Measurements from ENCODE around the gene SRSF9. TPM values are rescaled to one million over a fixed set of nuclear protein-coding genes. Genes with fewer than 3 reads are reported as not detected.

The SRSF9 gene
- total RNA-seq, 3 donors from 2014 or later = 117 to 140 (median 139) TPM

DNA sequence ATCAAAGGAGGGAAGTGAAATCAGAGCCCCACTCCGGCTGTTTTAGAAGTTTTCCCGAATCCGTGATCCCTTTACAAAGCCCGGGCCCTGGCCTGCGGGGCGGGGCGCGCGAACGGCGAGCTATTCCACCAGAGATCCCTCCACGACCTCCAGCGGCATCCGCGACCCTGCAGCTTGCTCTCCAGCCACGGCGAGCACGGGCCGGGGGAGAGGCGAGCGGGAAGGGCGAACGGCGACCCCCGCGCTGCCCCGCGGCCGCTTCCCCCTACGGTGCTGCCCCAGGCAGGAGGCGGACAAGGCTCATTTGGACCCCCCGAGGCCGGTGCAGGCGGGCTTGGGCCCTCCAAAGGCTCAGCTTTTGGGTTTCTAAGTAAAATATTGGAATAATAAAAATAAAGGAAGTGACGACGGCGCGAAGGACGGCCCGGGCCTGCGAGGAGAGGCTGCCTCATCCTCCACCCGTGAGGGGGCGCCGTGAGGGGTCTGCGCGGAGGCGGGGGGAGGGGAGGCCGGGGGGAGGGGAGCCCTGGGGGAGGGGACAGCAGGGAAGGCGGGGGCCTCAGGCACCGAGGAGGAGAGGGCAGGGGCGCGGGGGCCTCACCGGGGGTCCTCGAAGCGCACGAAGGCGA is 613 bp downstream of the SRSF9 start:
- ATAC-seq = peak; percentile 50
- intact Hi-C loops (cut with DNase I, micrococcal nuclease) = no loop called here
- peak; percentile 45 to 65 (median 58) for DNase-seq

GRCh38 chr12:120468325-120468820 is 1.2 kb downstream of the SRSF9 start:
- intact Hi-C loops (cut with DNase I, micrococcal nuclease) = no loop called here
- peak; percentile 27 to 59 (median 54) for DNase-seq
- TF ChIP-seq, protein P1, sequence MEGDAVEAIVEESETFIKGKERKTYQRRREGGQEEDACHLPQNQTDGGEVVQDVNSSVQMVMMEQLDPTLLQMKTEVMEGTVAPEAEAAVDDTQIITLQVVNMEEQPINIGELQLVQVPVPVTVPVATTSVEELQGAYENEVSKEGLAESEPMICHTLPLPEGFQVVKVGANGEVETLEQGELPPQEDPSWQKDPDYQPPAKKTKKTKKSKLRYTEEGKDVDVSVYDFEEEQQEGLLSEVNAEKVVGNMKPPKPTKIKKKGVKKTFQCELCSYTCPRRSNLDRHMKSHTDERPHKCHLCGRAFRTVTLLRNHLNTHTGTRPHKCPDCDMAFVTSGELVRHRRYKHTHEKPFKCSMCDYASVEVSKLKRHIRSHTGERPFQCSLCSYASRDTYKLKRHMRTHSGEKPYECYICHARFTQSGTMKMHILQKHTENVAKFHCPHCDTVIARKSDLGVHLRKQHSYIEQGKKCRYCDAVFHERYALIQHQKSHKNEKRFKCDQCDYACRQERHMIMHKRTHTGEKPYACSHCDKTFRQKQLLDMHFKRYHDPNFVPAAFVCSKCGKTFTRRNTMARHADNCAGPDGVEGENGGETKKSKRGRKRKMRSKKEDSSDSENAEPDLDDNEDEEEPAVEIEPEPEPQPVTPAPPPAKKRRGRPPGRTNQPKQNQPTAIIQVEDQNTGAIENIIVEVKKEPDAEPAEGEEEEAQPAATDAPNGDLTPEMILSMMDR (IDR thresholded peaks at IDR 0.05) = no peak
- peak; percentile 3 for ATAC-seq
- Histone ChIP-seq H3K36me3 (ENCODE audit: low read depth) (peaks cover 3% of the 10 kb centered on the region), H3K4me3 (peak overlapping the region; percentile 85), H3K4me1 (ENCODE audit: low read depth) (peaks cover 10% of the 10 kb centered on the region), H3K9me3 (no peaks in the 10 kb centered on the region)

More for the DNA sequence above, 613 bp downstream of the SRSF9 start:
- Histone ChIP-seq H3K36me3 (ENCODE audit: low read depth) (peaks cover under 1% of the 10 kb centered on the region), H3K4me3 (peak overlapping the region; percentile 85), H3K9me3 (no peaks in the 10 kb centered on the region), H3K4me1 (ENCODE audit: low read depth) (peaks cover 10% of the 10 kb centered on the region)
- TF ChIP-seq, protein P1 (IDR thresholded peaks at IDR 0.05) = no peak

DNA sequence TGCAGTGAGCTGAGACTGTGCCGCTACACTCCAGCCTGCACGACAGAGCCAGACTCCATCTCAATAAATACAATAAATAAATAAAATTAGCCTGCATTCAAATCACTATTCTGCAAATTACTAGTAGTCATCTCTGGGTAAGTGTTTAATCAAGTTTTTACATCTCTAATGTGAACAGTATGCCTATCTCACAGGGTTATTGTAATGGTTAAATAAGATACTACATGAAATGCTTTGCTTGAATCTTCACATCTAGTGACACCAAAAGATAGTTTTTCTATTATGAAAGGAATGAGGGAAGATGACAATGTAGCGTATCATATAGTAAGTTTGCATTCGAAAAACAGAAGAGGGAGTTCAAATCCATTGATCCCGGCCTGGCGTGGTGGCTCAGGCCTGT is 2.1 kb downstream of the SRSF9 start:
- TF ChIP-seq, protein P1 (IDR thresholded peaks at IDR 0.05) = no peak
- DNase-seq (no peak), ATAC-seq (no peak)
- intact Hi-C loops (cut with DNase I, micrococcal nuclease) = no loop called here
- Histone ChIP-seq H3K4me1 (ENCODE audit: low read depth) (peaks cover 10% of the 10 kb centered on the region), H3K4me3 (no peak overlapping the region), H3K9me3 (no peaks in the 10 kb centered on the region), H3K36me3 (ENCODE audit: low read depth) (peaks cover 7% of the 10 kb centered on the region)

GRCh38 chr12:120466560-120467315 is 2.8 kb downstream of the SRSF9 start:
- no peak overlapping the region for H3K4me3 ChIP-seq
- intact Hi-C loops (cut with DNase I, micrococcal nuclease) = no loop called here
- DNase-seq (peak in 2 of 3 donors; percentile 45 to 47), ATAC-seq (no peak)
- H3K9me3 ChIP-seq = no peaks in the 10 kb centered on the region
- TF ChIP-seq, protein P1 (IDR thresholded peaks at IDR 0.05) = peak; percentile 27
- H3K36me3 ChIP-seq (ENCODE audit: low read depth) = peaks cover 7% of the 10 kb centered on the region
- peaks cover 10% of the 10 kb centered on the region for H3K4me1 ChIP-seq (ENCODE audit: low read depth)

GRCh38 chr12:120465756-120466155 is 3.8 kb downstream of the SRSF9 start:
- intact Hi-C loops (cut with DNase I, micrococcal nuclease) = no loop called here

More at GRCh38 chr12:120465756-120466155, 3.8 kb downstream of the SRSF9 start:
- Histone ChIP-seq H3K36me3 (ENCODE audit: low read depth) (peaks cover 7% of the 10 kb centered on the region), H3K4me1 (ENCODE audit: low read depth) (peaks cover 10% of the 10 kb centered on the region), H3K9me3 (no peaks in the 10 kb centered on the region), H3K4me3 (no peak overlapping the region)
- ATAC-seq (no peak), DNase-seq (no peak)
- TF ChIP-seq, protein P1 (IDR thresholded peaks at IDR 0.05) = no peak
